K562 (cell line): Measurements from ENCODE around the gene LRP2BP. TPM values are rescaled to one million over a fixed set of nuclear protein-coding genes. Genes with fewer than 3 reads are reported as not detected.

Experiments
- ATAC-seq: fragments of 200-7000 bp; cut with Tn5 transposase; 3 replicates; pipeline ENCODE4 v1.9.1; 2020; ENCODE audit warnings: moderate library complexity
- BruUV-seq: library from RNA; stranded (reverse); fragments of 400-500 nt; replicated peaks from 2 replicates; lab custom pipeline; 2021; lab: Mats Ljungman, UMichigan
- CTCF ChIA-PET: fragments of 300-600 bp; formaldehyde crosslinking; extraction: SDS; loops from one replicate; lab custom pipeline; 2021; ENCODE audit warnings: low intra/inter-chr PET ratio; lab: Yijun Ruan, JAX
- POLR2A ChIA-PET: fragments of 300-600, 350-650 bp; sonication (Branson Sonifier 250); formaldehyde crosslinking; extraction: SDS; loops from one replicate; lab custom pipeline; 2021; ENCODE audit warnings: antibody characterized with exemption, inconsistent platforms; lab: Yijun Ruan, JAX
- DNase-seq, 4 experiments: peaks; one replicate each; pipeline versions ENCODE4 v3.0.0 to v3.0.0-alpha.2; 2011 to 2018; ENCODE audit warnings: low spot score in 3 of 4, mixed read lengths in 3 of 4; ENCODE audit errors: extremely low read depth in 1 of 4
- FAIRE-seq: peaks from 2 replicates; lab custom pipeline; 2011; peaks lifted over from hg19 to GRCh38; lab: Jason Lieb, UNC
- H2AFZ ChIP-seq: 2 replicates; pipeline ENCODE4 v1.6.0; 2011; ENCODE audit warnings: low read depth, low read length, control low read depth, inconsistent platforms
- H3K27ac ChIP-seq: fragments of 200-600 bp; 3 replicates; pipeline ENCODE4 v1.8.0; 2011; ENCODE audit warnings: low read depth, mild to moderate bottlenecking, control low read depth, inconsistent platforms, low read length, moderate library complexity, mixed read lengths; ENCODE audit errors: extremely low read depth
- H3K27me3 ChIP-seq, 2 experiments: fragments of 300-600 bp in 1 of 2; 2 replicates in 1 of 2; 3 replicates in 1 of 2; pipeline versions ENCODE4 v1.6.0 to v1.8.0; 2011; ENCODE audit warnings: inconsistent platforms in 2 of 2, low read length in 2 of 2, mild to moderate bottlenecking in 1 of 2, mixed read lengths in 1 of 2, moderate library complexity in 1 of 2; ENCODE audit not compliant: control insufficient read depth in 2 of 2, insufficient read depth in 2 of 2
- H3K36me3 ChIP-seq: fragments of 300-600 bp; 3 replicates; pipeline ENCODE4 v1.8.0; 2011; ENCODE audit warnings: mild to moderate bottlenecking, low read length, inconsistent platforms; ENCODE audit not compliant: control insufficient read depth, insufficient read depth
- H3K4me1 ChIP-seq, 2 experiments: fragments of 200-600 bp in 1 of 2; replicated peaks in 1 of 2; 2 replicates in 1 of 2; 3 replicates in 1 of 2; pipeline versions ENCODE4 v1.5.1 to v1.8.0; 2011; ENCODE audit warnings: inconsistent platforms in 2 of 2, low read length in 2 of 2, mild to moderate bottlenecking in 1 of 2, mixed read lengths in 1 of 2, moderate library complexity in 1 of 2; ENCODE audit not compliant: control insufficient read depth in 2 of 2, insufficient read depth in 2 of 2
- H3K4me2 ChIP-seq: 2 replicates; pipeline ENCODE4 v1.6.1; 2011; ENCODE audit warnings: low read length, control low read depth, inconsistent platforms, mixed read lengths; ENCODE audit not compliant: insufficient read depth
- H3K4me3 ChIP-seq: fragments of 200-600 bp; sonication (generic), shearing (Covaris generic); 2 replicates; pipeline ENCODE4 v1.5.1; 2016; ENCODE audit warnings: control low read depth, inconsistent platforms
- H3K79me2 ChIP-seq: fragments of 200-600 bp; 3 replicates; pipeline ENCODE4 v1.8.0; 2011; ENCODE audit warnings: low read length, inconsistent platforms; ENCODE audit not compliant: control insufficient read depth, insufficient read depth
- H3K9ac ChIP-seq, 2 experiments: 2 replicates each; pipeline versions ENCODE4 v1.6.0 to v1.6.1; 2011; ENCODE audit warnings: low read depth in 2 of 2, low read length in 2 of 2, control low read depth in 1 of 2, inconsistent platforms in 1 of 2, mild to moderate bottlenecking in 1 of 2, mixed read lengths in 1 of 2; ENCODE audit not compliant: insufficient read depth in 1 of 2
- H3K9me1 ChIP-seq: one replicate; pipeline ENCODE4 v1.6.0; 2011; ENCODE audit warnings: inconsistent platforms, mild to moderate bottlenecking, low read length, moderate library complexity; ENCODE audit not compliant: control insufficient read depth, insufficient read depth
- H3K9me3 ChIP-seq: replicated peaks from 2 replicates; pipeline ENCODE4 v1.5.1; 2011; ENCODE audit warnings: low read depth, low read length, inconsistent platforms; ENCODE audit not compliant: control insufficient read depth, insufficient read depth
- H4K20me1 ChIP-seq: replicated peaks from 2 replicates; pipeline ENCODE4 v1.6.1; 2011; ENCODE audit warnings: low read length, inconsistent platforms, mixed read lengths; ENCODE audit not compliant: control insufficient read depth, insufficient read depth
- ATF1 ChIP-seq, 2 experiments: fragments of 450-650 bp in 1 of 2; IDR thresholded peaks; 2 replicates each; pipeline ENCODE4 v1.6.1; 2016; ENCODE audit warnings: missing compliant biosample characterization in 1 of 2, missing genetic modification characterization in 1 of 2
- BDP1 ChIP-seq: IDR thresholded peaks from 3 replicates; pipeline ENCODE4 v1.6.1; 2011; ENCODE audit not compliant: insufficient read length, insufficient read depth
- DPF2 ChIP-seq: fragments of 450-650 bp; IDR thresholded peaks from 2 replicates; pipeline ENCODE4 v1.6.1; 2016
- ESRRA ChIP-seq: fragments of 450-650 bp; IDR thresholded peaks from 2 replicates; pipeline ENCODE4 v1.6.1; 2014; ENCODE audit warnings: low read depth, mild to moderate bottlenecking, moderate library complexity, borderline replicate concordance
- EWSR1 ChIP-seq: fragments of 450-650 bp; IDR thresholded peaks from 2 replicates; pipeline ENCODE4 v1.6.1; 2018; ENCODE audit warnings: borderline replicate concordance, mild to moderate bottlenecking, low read depth, moderate library complexity; ENCODE audit not compliant: partially characterized antibody
- GTF2E2 ChIP-seq: fragments of 200-800 bp; sonication (Bioruptor generic); IDR thresholded peaks from 2 replicates; pipeline ENCODE4 v1.6.1; 2016; ENCODE audit warnings: missing genetic modification characterization, missing compliant biosample characterization
- HMBOX1 ChIP-seq: sonication (generic); IDR thresholded peaks from 2 replicates; pipeline ENCODE4 v1.6.1; 2016
- ID3 ChIP-seq, 2 experiments: fragments of 250-450 bp in 1 of 2; fragments of 450-650 bp in 1 of 2; sonication (Bioruptor Pico) in 1 of 2; IDR thresholded peaks; 2 replicates each; pipeline versions ENCODE4 v1.6.1 to v1.8.0; 2016 to 2021; ENCODE audit warnings: mild to moderate bottlenecking in 2 of 2, moderate library complexity in 2 of 2, missing compliant biosample characterization in 1 of 2, missing genetic modification characterization in 1 of 2
- MTF1 ChIP-seq: fragments of 250-450 bp; sonication (Bioruptor Pico); IDR thresholded peaks from 2 replicates; pipeline ENCODE4 v1.9.0; 2021; ENCODE audit warnings: moderate library complexity, mild to moderate bottlenecking, inconsistent platforms, borderline replicate concordance
- NFIX ChIP-seq: fragments of 250-450 bp; sonication (Bioruptor Pico); IDR thresholded peaks from 2 replicates; pipeline ENCODE4 v1.4.0; 2020; ENCODE audit warnings: low read depth, mild to moderate bottlenecking, moderate library complexity
- SMARCA5 ChIP-seq: fragments of 450-650 bp; IDR thresholded peaks from 2 replicates; pipeline ENCODE4 v1.6.1; 2016
- ZNF239 ChIP-seq: fragments of 250-450 bp; sonication (Bioruptor Pico); IDR thresholded peaks from 2 replicates; pipeline ENCODE4 v1.4.0; 2020; ENCODE audit warnings: mild to moderate bottlenecking
- WGBS: fragments of 100-300 bp; shearing (Covaris generic); methylation state at CpG from one replicate; pipeline ENCODE4 v1.1.6; 2016; ENCODE audit warnings: low coverage, mixed read lengths; ENCODE audit not compliant: insufficient coverage; ENCODE audit errors: missing lambda C conversion rate; 5-methylcytosine and 5-hydroxymethylcytosine counted together
- in situ Hi-C: fragments of 300-500 bp; cut with MboI; formaldehyde crosslinking; loops from 4 replicates; pipeline ENCODE4 v1.15.0; 2018; ENCODE audit warnings: inconsistent platforms, mixed read lengths
- intact Hi-C: fragments of 100-400 bp; cut with micrococcal nuclease; formaldehyde crosslinking; loops from 2 replicates; pipeline ENCODE4 v1.14.2; 2022
- polyA plus RNA-seq, 8 experiments: library from polyadenylated mRNA; depleted of rRNA in 4 of 8; stranded (reverse) in 5 of 8; unstranded in 3 of 8; fragments of >200 nt; fragmentation: Nextera tagmentation in 2 of 8; fragmentation: Illumina TruSeq in 1 of 8; extraction: Ambion mirVana in 2 of 8; extraction: Trizol in 1 of 8; gene quantifications; 2 replicates each; pipeline versions ENCODE4 v1.2.1 to v1.2.3, GENCODE V29; 2011 to 2014; ENCODE audit warnings: inconsistent platforms in 1 of 8, missing spikeins in 1 of 8
- total RNA-seq, 7 experiments: library from RNA; depleted of rRNA in 6 of 7; stranded (reverse); fragments of >200 nt in 6 of 7; fragmentation: Illumina TruSeq in 2 of 7; extraction: Trizol in 2 of 7; gene quantifications; 2 replicates each; pipeline versions ENCODE4 v1.2.1 to v1.2.3, GENCODE V29; 2011 to 2021; ENCODE audit warnings: low replicate concordance in 1 of 7
- TF ChIP-seq, protein P1 (sequence below): IDR thresholded peaks from 2 replicates; pipeline ENCODE4 v1.6.1; 2012; ENCODE audit warnings: low read depth, low read length, improper control_type of control experiment, borderline replicate concordance
- TF ChIP-seq, protein P2 (sequence below), 2 experiments: fragments of 450-650 bp; IDR thresholded peaks; 2 replicates each; pipeline ENCODE4 v1.6.1; 2018; ENCODE audit warnings: mild to moderate bottlenecking in 2 of 2, low read depth in 1 of 2; ENCODE audit not compliant: partially characterized antibody in 2 of 2

LRP2BP gene
- total and polyA plus RNA-seq, 9 of the 15 experiments (the other 6 are each of a cell fraction or from before 2014, with no cell fraction given), result 0.42 to 2.1 (median 0.62) TPM

GRCh38 chr4:185358514-185358913, 37.2 kb downstream of the LRP2BP start:
- H2AFZ ChIP-seq, result no peak overlapping the region
- peak overlapping the region; percentile 58; the same call in 2 of the 3 replicates for H3K27ac ChIP-seq
- FAIRE-seq, result no peak
- ChIA-PET CTCF (no interaction called here), POLR2A (no interaction called here)
- H3K27me3 ChIP-seq, result no peaks in the 10 kb centered on the region
- H3K4me1 ChIP-seq, result peaks cover 13 to 37% of the 10 kb centered on the region in 2 experiments
- no peaks in the 10 kb centered on the region for H3K9me1 ChIP-seq
- no peak overlapping the region for H3K4me3 ChIP-seq
- H3K4me2 ChIP-seq, result no peak overlapping the region
- DNase-seq, result peak; percentile 29 to 58 (median 51)
- no peaks in the 10 kb centered on the region for H4K20me1 ChIP-seq
- in situ Hi-C loops (no loop called here), intact Hi-C loops (loop anchor here (2.0 kb wide), 1 partner anchor 36 kb away; the partner anchor contains the start of gene LRP2BP)
- no TSS peak for BruUV-seq
- no peaks in the 10 kb centered on the region for H3K79me2 ChIP-seq
- WGBS, result 16% methylated on average over 4 of the region's 4 CpGs
- ATAC-seq, result peak; percentile 59
- H3K9me3 ChIP-seq, result no peaks in the 10 kb centered on the region
- H3K36me3 ChIP-seq, result peaks cover 2% of the 10 kb centered on the region; the same call in 1 of the 3 replicates
- H3K9ac ChIP-seq, result no peak overlapping the region
- TF ChIP-seq NFIX (no peak), ATF1 (CRISPR knock-in tag; IDR thresholded peaks at IDR 0.05) (no peak), ATF1 (tag; IDR thresholded peaks at IDR 0.05) (no peak), MTF1 (CRISPR knock-in tag) (no peak), ID3 (CRISPR knock-in tag; IDR thresholded peaks at IDR 0.05) (no peak), ID3 (tag; IDR thresholded peaks at IDR 0.05) (no peak), HMBOX1 (peak; percentile 91), SMARCA5 (no peak), ZNF239 (CRISPR knock-in tag) (no peak), GTF2E2 (no peak), ESRRA (no peak), EWSR1 (no peak), BDP1 (no peak), DPF2 (peak; percentile 20; the same call in 1 of the 2 replicates)
- TF ChIP-seq, protein P1, sequence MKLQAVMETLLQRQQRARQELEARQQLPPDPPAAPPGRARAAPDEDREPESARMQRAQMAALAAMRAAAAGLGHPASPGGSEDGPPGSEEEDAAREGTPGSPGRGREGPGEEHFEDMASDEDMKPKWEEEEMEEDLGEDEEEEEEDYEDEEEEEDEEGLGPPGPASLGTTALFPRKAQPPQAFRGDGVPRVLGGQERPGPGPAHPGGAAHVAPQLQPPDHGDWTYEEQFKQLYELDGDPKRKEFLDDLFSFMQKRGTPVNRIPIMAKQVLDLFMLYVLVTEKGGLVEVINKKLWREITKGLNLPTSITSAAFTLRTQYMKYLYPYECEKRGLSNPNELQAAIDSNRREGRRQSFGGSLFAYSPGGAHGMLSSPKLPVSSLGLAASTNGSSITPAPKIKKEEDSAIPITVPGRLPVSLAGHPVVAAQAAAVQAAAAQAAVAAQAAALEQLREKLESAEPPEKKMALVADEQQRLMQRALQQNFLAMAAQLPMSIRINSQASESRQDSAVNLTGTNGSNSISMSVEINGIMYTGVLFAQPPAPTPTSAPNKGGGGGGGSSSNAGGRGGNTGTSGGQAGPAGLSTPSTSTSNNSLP, result 0 out of 2 replicates have a peak, but pooled peaks have one; percentile 15
- TF ChIP-seq, protein P2, sequence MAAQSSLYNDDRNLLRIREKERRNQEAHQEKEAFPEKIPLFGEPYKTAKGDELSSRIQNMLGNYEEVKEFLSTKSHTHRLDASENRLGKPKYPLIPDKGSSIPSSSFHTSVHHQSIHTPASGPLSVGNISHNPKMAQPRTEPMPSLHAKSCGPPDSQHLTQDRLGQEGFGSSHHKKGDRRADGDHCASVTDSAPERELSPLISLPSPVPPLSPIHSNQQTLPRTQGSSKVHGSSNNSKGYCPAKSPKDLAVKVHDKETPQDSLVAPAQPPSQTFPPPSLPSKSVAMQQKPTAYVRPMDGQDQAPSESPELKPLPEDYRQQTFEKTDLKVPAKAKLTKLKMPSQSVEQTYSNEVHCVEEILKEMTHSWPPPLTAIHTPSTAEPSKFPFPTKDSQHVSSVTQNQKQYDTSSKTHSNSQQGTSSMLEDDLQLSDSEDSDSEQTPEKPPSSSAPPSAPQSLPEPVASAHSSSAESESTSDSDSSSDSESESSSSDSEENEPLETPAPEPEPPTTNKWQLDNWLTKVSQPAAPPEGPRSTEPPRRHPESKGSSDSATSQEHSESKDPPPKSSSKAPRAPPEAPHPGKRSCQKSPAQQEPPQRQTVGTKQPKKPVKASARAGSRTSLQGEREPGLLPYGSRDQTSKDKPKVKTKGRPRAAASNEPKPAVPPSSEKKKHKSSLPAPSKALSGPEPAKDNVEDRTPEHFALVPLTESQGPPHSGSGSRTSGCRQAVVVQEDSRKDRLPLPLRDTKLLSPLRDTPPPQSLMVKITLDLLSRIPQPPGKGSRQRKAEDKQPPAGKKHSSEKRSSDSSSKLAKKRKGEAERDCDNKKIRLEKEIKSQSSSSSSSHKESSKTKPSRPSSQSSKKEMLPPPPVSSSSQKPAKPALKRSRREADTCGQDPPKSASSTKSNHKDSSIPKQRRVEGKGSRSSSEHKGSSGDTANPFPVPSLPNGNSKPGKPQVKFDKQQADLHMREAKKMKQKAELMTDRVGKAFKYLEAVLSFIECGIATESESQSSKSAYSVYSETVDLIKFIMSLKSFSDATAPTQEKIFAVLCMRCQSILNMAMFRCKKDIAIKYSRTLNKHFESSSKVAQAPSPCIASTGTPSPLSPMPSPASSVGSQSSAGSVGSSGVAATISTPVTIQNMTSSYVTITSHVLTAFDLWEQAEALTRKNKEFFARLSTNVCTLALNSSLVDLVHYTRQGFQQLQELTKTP (IDR thresholded peaks at IDR 0.05; ENCODE audit: low read depth in 1 of 2, partially characterized antibody in 2 of 2), result no peak
